K562 (cell line): ENCODE measurements around the gene STK11. TPM values are rescaled to one million over a fixed set of nuclear protein-coding genes. Genes with fewer than 3 reads are reported as not detected.
A peak's percentile ranks its signal among the peaks of the same experiment; 100 is the strongest.

ENCODE experiments used
- CBFA2T2 ChIP-seq: fragments of 450-650 bp; conservative IDR thresholded peaks from 2 replicates; pipeline ENCODE4 v1.6.1; 2017; ENCODE audit warnings: mild to moderate bottlenecking
- CGGBP1 ChIP-seq: fragments of 250-450 bp; sonication (Bioruptor Pico); IDR thresholded peaks from 2 replicates; pipeline ENCODE4 v1.9.0; 2021; ENCODE audit warnings: mild to moderate bottlenecking
- CTBP1 ChIP-seq: fragments of 450-650 bp; IDR thresholded peaks from 2 replicates; pipeline ENCODE4 v1.6.1; 2016; ENCODE audit warnings: borderline replicate concordance
- DDX20 ChIP-seq: fragments of 450-650 bp; IDR thresholded peaks from 2 replicates; pipeline ENCODE4 v1.6.1; 2016; ENCODE audit warnings: missing genetic modification characterization, low read depth, mild to moderate bottlenecking, missing compliant biosample characterization, moderate library complexity
- ELF1 ChIP-seq: fragments of 200-800 bp; sonication (Bioruptor generic); IDR thresholded peaks from 2 replicates; pipeline ENCODE4 v1.6.1; 2016; ENCODE audit warnings: missing genetic modification characterization, missing compliant biosample characterization
- EWSR1 ChIP-seq: fragments of 450-650 bp; IDR thresholded peaks from 2 replicates; pipeline ENCODE4 v1.6.1; 2018; ENCODE audit warnings: borderline replicate concordance, mild to moderate bottlenecking, low read depth, moderate library complexity; ENCODE audit not compliant: partially characterized antibody
- GATAD2B ChIP-seq: fragments of 450-650 bp; IDR thresholded peaks from 2 replicates; pipeline ENCODE4 v1.6.1; 2017; ENCODE audit warnings: mild to moderate bottlenecking, borderline replicate concordance
- ID3 ChIP-seq, 2 experiments: fragments of 250-450 bp in 1 of 2; fragments of 450-650 bp in 1 of 2; sonication (Bioruptor Pico) in 1 of 2; IDR thresholded peaks; 2 replicates each; pipeline versions ENCODE4 v1.6.1 to v1.8.0; 2016 to 2021; ENCODE audit warnings: mild to moderate bottlenecking in 2 of 2, moderate library complexity in 2 of 2, missing compliant biosample characterization in 1 of 2, missing genetic modification characterization in 1 of 2
- MYC ChIP-seq, 2 experiments: fragments of 250-450 bp in 1 of 2; sonication (Bioruptor Pico) in 1 of 2; IDR thresholded peaks; 2 replicates each; pipeline versions ENCODE4 v1.5.1 to v1.6.1; 2012 to 2021; ENCODE audit warnings: low read depth in 2 of 2, borderline replicate concordance in 1 of 2, improper control_type of control experiment in 1 of 2, low read length in 1 of 2, mild to moderate bottlenecking in 1 of 2, moderate library complexity in 1 of 2
- NR2C2 ChIP-seq, 2 experiments: fragments of 200-800 bp in 1 of 2; sonication (Bioruptor generic) in 1 of 2; sonication (generic) in 1 of 2; formaldehyde crosslinking in 1 of 2; IDR thresholded peaks; 2 replicates each; pipeline versions ENCODE4 v1.6.1 to v1.8.0; 2016 to 2022; ENCODE audit warnings: mild to moderate bottlenecking in 1 of 2, missing compliant biosample characterization in 1 of 2, missing genetic modification characterization in 1 of 2, missing genetic modification reagents in 1 of 2
- RAD21 ChIP-seq, 2 experiments: fragments of 250-450 bp in 1 of 2; fragments of 450-650 bp in 1 of 2; sonication (Bioruptor Pico) in 1 of 2; formaldehyde crosslinking in 1 of 2; IDR thresholded peaks in 1 of 2; conservative IDR thresholded peaks in 1 of 2; 2 replicates each; pipeline versions ENCODE4 v1.4.0 to v1.8.0; 2020 to 2022; ENCODE audit warnings: mild to moderate bottlenecking in 2 of 2, moderate library complexity in 1 of 2
- RHOXF2B ChIP-seq: fragments of 250-450 bp; sonication (Bioruptor Pico); conservative IDR thresholded peaks from 2 replicates; pipeline ENCODE4 v1.5.1; 2021
- SMARCE1 ChIP-seq: fragments of 450-650 bp; IDR thresholded peaks from 2 replicates; pipeline ENCODE4 v1.7.1; 2016; ENCODE audit warnings: mild to moderate bottlenecking
- STAG1 ChIP-seq: sonication (generic); formaldehyde crosslinking; IDR thresholded peaks from 2 replicates; pipeline ENCODE4 v1.5.0; 2020; ENCODE audit warnings: missing genetic modification reagents, borderline replicate concordance
- U2AF1 ChIP-seq: fragments of 200-400 bp; formaldehyde crosslinking; optimal IDR thresholded peaks from 2 replicates; pipeline ENCODE3; 2017; ENCODE audit warnings: mild to moderate bottlenecking, low read depth, low read length, moderate library complexity
- ZBTB26 ChIP-seq: fragments of 450-650 bp; formaldehyde crosslinking; IDR thresholded peaks from 2 replicates; pipeline ENCODE4 v1.4.0; 2022; ENCODE audit warnings: missing genetic modification characterization
- ZKSCAN1 ChIP-seq: fragments of 150-350 bp; IDR thresholded peaks from 2 replicates; pipeline ENCODE4 v1.6.1; 2016; ENCODE audit warnings: low read depth, low read length
- ZNF121 ChIP-seq: sonication (generic); formaldehyde crosslinking; conservative IDR thresholded peaks from 2 replicates; pipeline ENCODE4 v1.8.0; 2022; ENCODE audit warnings: missing genetic modification reagents
- ZNF324 ChIP-seq: fragments of 250-450 bp; sonication (Bioruptor Pico); IDR thresholded peaks from 2 replicates; pipeline ENCODE4 v1.4.0; 2020; ENCODE audit warnings: mild to moderate bottlenecking
- ZNF589 ChIP-seq: fragments of 200-800 bp; sonication (Bioruptor generic); IDR thresholded peaks from 2 replicates; pipeline ENCODE4 v1.6.1; 2016; ENCODE audit warnings: low read depth, missing genetic modification characterization, missing compliant biosample characterization
- polyA plus RNA-seq, 8 experiments: library from polyadenylated mRNA; depleted of rRNA in 4 of 8; stranded (reverse) in 5 of 8; unstranded in 3 of 8; fragments of >200 nt; fragmentation: Nextera tagmentation in 2 of 8; fragmentation: Illumina TruSeq in 1 of 8; extraction: Ambion mirVana in 2 of 8; extraction: Trizol in 1 of 8; gene quantifications; 2 replicates each; pipeline versions ENCODE4 v1.2.1 to v1.2.3, GENCODE V29; 2011 to 2014; ENCODE audit warnings: inconsistent platforms in 1 of 8, missing spikeins in 1 of 8
- total RNA-seq, 7 experiments: library from RNA; depleted of rRNA in 6 of 7; stranded (reverse); fragments of >200 nt in 6 of 7; fragmentation: Illumina TruSeq in 2 of 7; extraction: Trizol in 2 of 7; gene quantifications; 2 replicates each; pipeline versions ENCODE4 v1.2.1 to v1.2.3, GENCODE V29; 2011 to 2021; ENCODE audit warnings: low replicate concordance in 1 of 7
- TF ChIP-seq, protein P1 (sequence below): sonication (generic); formaldehyde crosslinking; IDR thresholded peaks from 2 replicates; pipeline ENCODE4 v1.8.0; 2023; ENCODE audit warnings: mild to moderate bottlenecking, missing genetic modification reagents
- TF ChIP-seq, protein P2 (sequence below): fragments of 250-450 bp; sonication (Bioruptor Pico); IDR thresholded peaks from 2 replicates; pipeline ENCODE4 v1.8.0; 2021; ENCODE audit warnings: moderate library complexity, mild to moderate bottlenecking, inconsistent platforms

The STK11 gene
- total and polyA plus RNA-seq, 9 of the 15 experiments (the other 6 are each of a cell fraction or from before 2014, with no cell fraction given) = 0.15 to 96.5 (median 31.7) TPM

- no peak for TF ChIP-seq SMARCE1
- no peak for TF ChIP-seq ZBTB26 (CRISPR knock-in tag)
- TF ChIP-seq ELF1 = no peak
- peak; percentile 80; the same call in 1 of the 2 replicates for TF ChIP-seq CTBP1
- TF ChIP-seq GATAD2B = peak; percentile 93; the same call in 1 of the 2 replicates
- no peak for TF ChIP-seq CBFA2T2
- TF ChIP-seq CGGBP1 (CRISPR knock-in tag) = no peak
- peak; percentile 50; the same call in 1 of the 2 replicates for TF ChIP-seq MYC (IDR thresholded peaks at IDR 0.05; ENCODE audit: low read depth, low read length)
- TF ChIP-seq MYC (CRISPR knock-in tag; IDR thresholded peaks at IDR 0.05; ENCODE audit: borderline replicate concordance, low read depth) = no peak
- TF ChIP-seq U2AF1 = no peak
- no peak for TF ChIP-seq RHOXF2B (CRISPR knock-in tag)
- TF ChIP-seq, protein P1, sequence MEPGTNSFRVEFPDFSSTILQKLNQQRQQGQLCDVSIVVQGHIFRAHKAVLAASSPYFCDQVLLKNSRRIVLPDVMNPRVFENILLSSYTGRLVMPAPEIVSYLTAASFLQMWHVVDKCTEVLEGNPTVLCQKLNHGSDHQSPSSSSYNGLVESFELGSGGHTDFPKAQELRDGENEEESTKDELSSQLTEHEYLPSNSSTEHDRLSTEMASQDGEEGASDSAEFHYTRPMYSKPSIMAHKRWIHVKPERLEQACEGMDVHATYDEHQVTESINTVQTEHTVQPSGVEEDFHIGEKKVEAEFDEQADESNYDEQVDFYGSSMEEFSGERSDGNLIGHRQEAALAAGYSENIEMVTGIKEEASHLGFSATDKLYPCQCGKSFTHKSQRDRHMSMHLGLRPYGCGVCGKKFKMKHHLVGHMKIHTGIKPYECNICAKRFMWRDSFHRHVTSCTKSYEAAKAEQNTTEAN (CRISPR knock-in tag) = no peak
- no peak for TF ChIP-seq STAG1 (CRISPR knock-in tag)
- no peak for TF ChIP-seq RAD21 (CRISPR knock-in tag; conservative IDR thresholded peaks at IDR 0.05 in 1 of 2, IDR thresholded peaks at IDR 0.05 in 1 of 2)
- TF ChIP-seq EWSR1 = no peak
- no peak for TF ChIP-seq ZNF324 (CRISPR knock-in tag)
- no peak for TF ChIP-seq DDX20 (tag)
- peak; percentile 75; the same call in 1 of the 2 replicates for TF ChIP-seq NR2C2 (CRISPR knock-in tag; IDR thresholded peaks at IDR 0.05)
- TF ChIP-seq NR2C2 (tag; IDR thresholded peaks at IDR 0.05) = peak; percentile 94
- TF ChIP-seq ID3 (CRISPR knock-in tag; IDR thresholded peaks at IDR 0.05) = no peak
- peak; percentile 66 for TF ChIP-seq ID3 (tag; IDR thresholded peaks at IDR 0.05)
- no peak for TF ChIP-seq ZKSCAN1
- TF ChIP-seq, protein P2, sequence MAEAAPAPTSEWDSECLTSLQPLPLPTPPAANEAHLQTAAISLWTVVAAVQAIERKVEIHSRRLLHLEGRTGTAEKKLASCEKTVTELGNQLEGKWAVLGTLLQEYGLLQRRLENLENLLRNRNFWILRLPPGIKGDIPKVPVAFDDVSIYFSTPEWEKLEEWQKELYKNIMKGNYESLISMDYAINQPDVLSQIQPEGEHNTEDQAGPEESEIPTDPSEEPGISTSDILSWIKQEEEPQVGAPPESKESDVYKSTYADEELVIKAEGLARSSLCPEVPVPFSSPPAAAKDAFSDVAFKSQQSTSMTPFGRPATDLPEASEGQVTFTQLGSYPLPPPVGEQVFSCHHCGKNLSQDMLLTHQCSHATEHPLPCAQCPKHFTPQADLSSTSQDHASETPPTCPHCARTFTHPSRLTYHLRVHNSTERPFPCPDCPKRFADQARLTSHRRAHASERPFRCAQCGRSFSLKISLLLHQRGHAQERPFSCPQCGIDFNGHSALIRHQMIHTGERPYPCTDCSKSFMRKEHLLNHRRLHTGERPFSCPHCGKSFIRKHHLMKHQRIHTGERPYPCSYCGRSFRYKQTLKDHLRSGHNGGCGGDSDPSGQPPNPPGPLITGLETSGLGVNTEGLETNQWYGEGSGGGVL (CRISPR knock-in tag) = no peak
- TF ChIP-seq ZNF121 (CRISPR knock-in tag) = no peak
- TF ChIP-seq ZNF589 (CRISPR knock-in tag) = no peak
These were observed 36.0 kb downstream of the STK11 start, which contains the start of gene ATP5F1D (continued) for GRCh38 chr19:1241417-1242095.
